NCI-H1048 (cell line): ENCODE data around the gene FRMPD1.

Experiments
- DNase-seq: peaks from one replicate; lab custom pipeline; 2025; lab: John Stamatoyannopoulos, UW

Gene FRMPD1

GRCh38 chr9:37635808-37636207 lies 14.9 kb upstream of the FRMPD1 start:
- DNase-seq, result no peak

GRCh38 chr9:37636511-37637448 lies 14.0 kb upstream of the FRMPD1 start:
- DNase-seq, result no peak

- DNase-seq, result no peak
Measured at GRCh38 chr9:37639109-37639762, 11.5 kb upstream of the FRMPD1 start.

- no peak for DNase-seq
Measured at GRCh38 chr9:37639841-37640240, 10.9 kb upstream of the FRMPD1 start.

- DNase-seq, result no peak
Measured at GRCh38 chr9:37640246-37640645, 10.5 kb upstream of the FRMPD1 start.

- no peak for DNase-seq
Measured at GRCh38 chr9:37641331-37641730, 9.4 kb upstream of the FRMPD1 start.

- DNase-seq, result no peak
Measured at GRCh38 chr9:37643214-37643613, 7.5 kb upstream of the FRMPD1 start.

GRCh38 chr9:37645903-37646506 lies 4.7 kb upstream of the FRMPD1 start:
- no peak for DNase-seq

GRCh38 chr9:37650299-37650872 lies 368 bp upstream of the FRMPD1 start:
- no peak for DNase-seq

GRCh38 chr9:37652261-37652660 lies 1.5 kb downstream of the FRMPD1 start:
- no peak for DNase-seq

- no peak for DNase-seq
Measured at GRCh38 chr9:37653385-37653784, 2.6 kb downstream of the FRMPD1 start.

GRCh38 chr9:37656936-37657335 lies 6.2 kb downstream of the FRMPD1 start:
- DNase-seq, result no peak

GRCh38 chr9:37660691-37661090 lies 9.9 kb downstream of the FRMPD1 start:
- DNase-seq, result no peak

- DNase-seq, result no peak
Measured at GRCh38 chr9:37663926-37664325, 13.2 kb downstream of the FRMPD1 start.

- no peak for DNase-seq
Measured at GRCh38 chr9:37667706-37668105, 17.0 kb downstream of the FRMPD1 start.

GRCh38 chr9:37668116-37668601 lies 17.4 kb downstream of the FRMPD1 start:
- DNase-seq, result no peak

- DNase-seq, result no peak
Measured at GRCh38 chr9:37669232-37669631, 18.5 kb downstream of the FRMPD1 start.

- DNase-seq, result no peak
Measured at GRCh38 chr9:37675661-37676060, 24.9 kb downstream of the FRMPD1 start.

GRCh38 chr9:37676411-37676830 lies 25.7 kb downstream of the FRMPD1 start:
- no peak for DNase-seq

GRCh38 chr9:37677435-37677834 lies 26.7 kb downstream of the FRMPD1 start:
- no peak for DNase-seq

- no peak for DNase-seq
Measured at GRCh38 chr9:37678789-37679273, 28.1 kb downstream of the FRMPD1 start.
